Retinal pigment epithelial cell (primary cell): ENCODE results near the gene DHX36.

Experiments
- DNase-seq: peaks from one replicate; pipeline ENCODE4 v3.0.0-alpha.2; 2010; ENCODE audit warnings: low read depth
- H3K4me3 ChIP-seq: 2 replicates; pipeline ENCODE4 v1.5.1; 2011; ENCODE audit warnings: mild to moderate bottlenecking, low read length, control low read depth, moderate library complexity
- CTCF ChIP-seq: conservative IDR thresholded peaks from 2 replicates; pipeline ENCODE4 v1.5.1; 2011; ENCODE audit warnings: low read depth, low read length, control low read depth, inconsistent platforms

The DHX36 gene

DNA sequence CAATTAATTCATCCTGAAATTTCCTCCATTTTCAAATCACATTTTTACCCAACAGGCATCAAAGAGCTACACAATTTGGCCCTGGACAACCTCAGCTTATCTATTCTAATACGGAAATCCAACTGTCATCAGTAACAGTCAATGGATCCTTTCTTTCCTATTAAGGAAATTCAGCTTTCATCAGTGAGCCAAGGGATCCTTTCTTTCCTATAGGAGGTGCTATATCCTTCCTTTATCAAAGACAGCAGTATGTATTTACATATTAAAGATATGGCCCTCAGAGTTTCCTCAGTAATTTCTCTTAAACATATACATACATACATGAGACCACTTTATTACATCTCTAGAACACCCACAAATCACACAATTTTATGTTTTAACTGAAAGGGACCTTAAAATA lies 10.1 kb downstream of the DHX36 start:
- TF ChIP-seq CTCF = no peak
- no peak overlapping the region for H3K4me3 ChIP-seq
- DNase-seq = no peak

DNA sequence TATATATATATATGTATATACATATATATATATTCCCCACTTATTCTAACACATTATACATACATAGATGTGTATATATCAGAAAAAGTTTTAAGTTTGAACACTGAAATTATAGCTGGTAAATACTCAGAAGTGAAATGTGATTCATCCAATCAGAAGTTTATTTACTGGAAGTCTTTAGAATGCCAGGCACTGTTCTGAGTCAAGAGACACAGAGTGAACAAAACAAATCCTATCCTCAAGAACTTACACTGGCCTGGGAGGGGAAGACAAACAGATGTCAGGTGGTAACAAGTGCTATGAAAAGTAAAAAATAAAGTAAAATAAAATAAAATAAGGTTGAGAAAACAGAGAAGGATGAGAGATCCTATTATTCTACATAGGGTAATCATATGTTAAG lies 13.4 kb downstream of the DHX36 start:
- TF ChIP-seq CTCF = no peak
- DNase-seq = peak; percentile 3
- no peak overlapping the region for H3K4me3 ChIP-seq

- no peak for DNase-seq
- no peak for TF ChIP-seq CTCF
- no peak overlapping the region for H3K4me3 ChIP-seq
These were observed 16.9 kb downstream of the DHX36 start for GRCh38 chr3:154307363-154307762.

GRCh38 chr3:154304936-154305335 lies 19.4 kb downstream of the DHX36 start:
- no peak for DNase-seq
- TF ChIP-seq CTCF = no peak
- H3K4me3 ChIP-seq = no peak overlapping the region

DNA sequence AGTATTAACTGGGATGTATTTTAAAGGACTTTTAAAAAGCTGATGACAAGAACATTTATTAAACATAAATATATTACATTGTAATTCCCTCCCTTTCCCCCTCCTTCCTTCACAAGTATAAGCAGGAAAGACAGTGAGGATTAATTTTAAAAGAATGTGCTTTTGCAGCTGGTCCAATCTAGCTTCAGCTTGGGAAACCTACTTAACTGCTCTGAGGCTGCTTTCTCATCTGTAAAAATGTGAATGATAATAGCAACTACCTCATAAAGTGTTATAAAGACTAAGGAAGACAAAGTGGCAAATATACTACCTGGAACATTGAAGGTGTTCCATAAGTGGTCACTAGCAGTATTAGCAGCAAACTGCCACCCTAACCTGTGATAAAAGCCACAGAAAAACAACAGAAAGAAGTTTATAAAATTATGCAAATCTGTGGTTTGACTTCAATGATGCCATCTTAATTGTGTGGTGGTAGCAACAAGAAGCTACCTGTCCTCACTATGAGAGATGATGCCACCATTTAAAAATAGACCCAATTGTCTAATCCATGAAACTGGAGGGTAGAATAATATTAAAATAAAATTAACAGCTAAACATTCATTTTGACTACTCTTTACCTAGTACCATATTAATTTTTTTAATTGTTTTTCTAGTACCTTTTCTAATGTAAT lies 20.0 kb downstream of the DHX36 start:
- no peak overlapping the region for H3K4me3 ChIP-seq
- no peak for TF ChIP-seq CTCF
- peak; percentile 4 for DNase-seq

- no peak for TF ChIP-seq CTCF
These were observed 22.7 kb downstream of the DHX36 start for GRCh38 chr3:154301561-154301960.

DNA sequence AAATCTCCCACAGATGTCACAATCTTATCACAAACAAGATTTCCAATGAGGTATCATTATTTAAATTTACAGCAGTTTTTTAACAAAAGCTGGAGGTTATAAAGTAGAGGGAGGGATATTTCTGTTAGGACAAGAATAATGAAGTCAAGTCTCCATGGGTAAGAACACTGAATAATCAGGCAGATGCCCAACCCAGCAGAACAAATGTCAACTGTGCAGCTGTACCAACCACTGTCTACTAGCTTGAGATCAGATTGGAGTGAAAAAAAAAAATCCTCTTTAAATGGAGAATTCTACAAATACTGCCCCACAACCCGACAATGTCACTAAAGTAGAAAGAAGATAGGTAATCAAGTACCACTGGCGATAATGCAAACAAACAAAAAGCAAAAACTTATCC lies 30.3 kb downstream of the DHX36 start:
- no peak for TF ChIP-seq CTCF
- H3K4me3 ChIP-seq = no peak overlapping the region
- DNase-seq = no peak

More at GRCh38 chr3:154301561-154301960, 22.7 kb downstream of the DHX36 start:
- H3K4me3 ChIP-seq = no peak overlapping the region
- DNase-seq = no peak
